Ovary (tissue), 9 donors: ENCODE measurements around the gene KRT73. TPM values are rescaled to one million over a fixed set of nuclear protein-coding genes. Genes with fewer than 3 reads are reported as not detected.
"Not testable (repeated sequence)": the region's sequence is repeated elsewhere in the genome, so short reads cannot be mapped to it uniquely, and the experiment has no call there.

Experiments
- DNase-seq, 5 donors: peaks; one replicate each; pipeline ENCODE4 v3.0.0-alpha.2; 2019 to 2020
- H3K27ac ChIP-seq, 2 donors: fragments of 200-600 bp; one replicate each; pipeline versions ENCODE4 v1.5.1 to v1.8.0; 2019 to 2022
- H3K27me3 ChIP-seq: fragments of 200-600 bp; one replicate; pipeline ENCODE4 v1.8.0; 2022
- H3K36me3 ChIP-seq: fragments of 200-600 bp; sonication (generic); one replicate; pipeline ENCODE4 v1.5.1; 2019
- H3K4me1 ChIP-seq: one replicate; pipeline ENCODE4 v1.8.1; 2013; ENCODE audit warnings: mild to moderate bottlenecking, moderate library complexity; ENCODE audit not compliant: insufficient read depth
- H3K4me3 ChIP-seq: fragments of 200-600 bp; sonication (generic); one replicate; pipeline ENCODE4 v1.5.1; 2017
- H3K9me3 ChIP-seq, 2 donors: fragments of 200-600 bp in 1 of 2; sonication (generic) in 1 of 2; one replicate each; pipeline versions ENCODE4 v1.5.1 to v1.8.1; 2013 to 2019; ENCODE audit warnings: mild to moderate bottlenecking in 1 of 2, moderate library complexity in 1 of 2
- EP300 ChIP-seq: sonication (generic); formaldehyde crosslinking; IDR thresholded peaks from one replicate; pipeline ENCODE4 v1.6.1; 2017; ENCODE audit warnings: antibody characterized with exemption
- POLR2A ChIP-seq: fragments of 450-650 bp; IDR thresholded peaks from one replicate; pipeline ENCODE4 v1.6.1; 2017; ENCODE audit warnings: antibody characterized with exemption, mild to moderate bottlenecking, moderate library complexity
- WGBS, 3 donors: extraction: QIAGEN DNeasy Blood & Tissue Kit in 1 of 3; methylation state at CpG; one replicate each; pipeline versions ENCODE4 v1.1.5 to v1.1.7; 2013 to 2017; 5-methylcytosine and 5-hydroxymethylcytosine counted together
- intact Hi-C, 4 donors: fragments of 100-400 bp; cut with DNase I; formaldehyde crosslinking; loops; one replicate each; pipeline versions ENCODE4 v1.11.0 to v1.15.1; 2022 to 2023
- polyA plus RNA-seq, 2 donors: library from polyadenylated mRNA; stranded (reverse); fragments of 200-250 nt in 1 of 2; fragments of 350-450 nt in 1 of 2; fragmentation: Illumina TruSeq in 1 of 2; extraction: RNeasy Lipid Tissue Mini Kit (QIAGEN cat#74804) in 1 of 2; gene quantifications; one replicate each; pipeline ENCODE4 v1.2.3, GENCODE V29; 2013 to 2014
- total RNA-seq, 7 donors: library from RNA; depleted of rRNA in 2 of 7; stranded (reverse); fragments of >200 nt in 2 of 7; fragmentation: NEBNext Ultra II Directional in 3 of 7; extraction: Animal tissue kit (Norgen Biotek cat#: 25700) in 3 of 7; gene quantifications; one replicate each; pipeline versions ENCODE4 v1.1.0 to v1.2.4, GENCODE V29; 2016 to 2023
- TF ChIP-seq, protein P1 (sequence below), 3 donors: fragments of 450-650 bp in 2 of 3; fragments of 200-600 bp in 1 of 3; IDR thresholded peaks; one replicate each; pipeline versions ENCODE4 v1.5.1 to v1.8.0; 2016 to 2022; ENCODE audit warnings: antibody characterized with exemption in 3 of 3, mild to moderate bottlenecking in 1 of 3
- donor health status: DM: no; HTN: no; CAD: no; lungs with moderate emphysema.
- donor health status: DM: no; HTN: no; CAD: no.
- donor health status: Bipolar disorder and iron deficiency.
- donor health status: DM: yes; HTN: yes; CAD: no.
- donor health status: DM: no; HTN: no; CAD: no.
- donor health status: DM: yes; HTN: yes; CAD: no.

Gene KRT73
- total and polyA plus RNA-seq, 9 donors, result not detected

DNA sequence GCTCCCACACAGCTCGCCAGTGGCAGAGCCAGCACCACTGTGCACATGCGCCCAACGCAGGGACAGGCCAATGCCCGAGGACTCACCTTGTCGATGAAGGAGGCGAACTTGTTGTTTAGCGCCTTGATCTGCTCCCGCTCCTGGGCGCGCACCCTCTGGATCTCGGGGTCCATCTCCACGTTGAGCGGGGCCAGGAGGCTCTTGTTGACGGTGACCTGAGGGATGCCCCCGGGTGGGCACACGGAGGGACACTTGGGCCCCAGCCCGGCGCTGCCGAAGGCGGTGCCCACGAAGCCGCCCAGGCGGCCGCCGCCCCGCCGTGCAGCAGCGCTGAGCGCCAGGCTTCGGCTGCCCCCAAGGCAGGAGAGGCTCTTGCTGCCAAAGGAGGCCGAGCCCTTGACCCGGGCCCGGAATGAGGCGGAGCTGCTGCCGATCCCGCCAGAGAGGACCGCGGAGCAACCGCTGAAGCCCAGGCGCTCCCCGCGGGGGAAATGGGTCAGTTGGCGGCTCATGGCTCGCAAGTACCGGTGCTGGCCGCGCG lies 17.3 kb downstream of the KRT73 start, which contains the start of gene KRT72:
KRT72 (minus strand) TSS at position 523 of the 541 bp plus-strand sequence; CDS start at position 512, 11 bp downstream.
- H3K27ac ChIP-seq, result no peak within 1 kb of the TSS
- no peaks in the 10 kb centered on the region for H3K27me3 ChIP-seq
- TF ChIP-seq POLR2A (no peak), EP300 (no peak)
- TF ChIP-seq, protein P1, sequence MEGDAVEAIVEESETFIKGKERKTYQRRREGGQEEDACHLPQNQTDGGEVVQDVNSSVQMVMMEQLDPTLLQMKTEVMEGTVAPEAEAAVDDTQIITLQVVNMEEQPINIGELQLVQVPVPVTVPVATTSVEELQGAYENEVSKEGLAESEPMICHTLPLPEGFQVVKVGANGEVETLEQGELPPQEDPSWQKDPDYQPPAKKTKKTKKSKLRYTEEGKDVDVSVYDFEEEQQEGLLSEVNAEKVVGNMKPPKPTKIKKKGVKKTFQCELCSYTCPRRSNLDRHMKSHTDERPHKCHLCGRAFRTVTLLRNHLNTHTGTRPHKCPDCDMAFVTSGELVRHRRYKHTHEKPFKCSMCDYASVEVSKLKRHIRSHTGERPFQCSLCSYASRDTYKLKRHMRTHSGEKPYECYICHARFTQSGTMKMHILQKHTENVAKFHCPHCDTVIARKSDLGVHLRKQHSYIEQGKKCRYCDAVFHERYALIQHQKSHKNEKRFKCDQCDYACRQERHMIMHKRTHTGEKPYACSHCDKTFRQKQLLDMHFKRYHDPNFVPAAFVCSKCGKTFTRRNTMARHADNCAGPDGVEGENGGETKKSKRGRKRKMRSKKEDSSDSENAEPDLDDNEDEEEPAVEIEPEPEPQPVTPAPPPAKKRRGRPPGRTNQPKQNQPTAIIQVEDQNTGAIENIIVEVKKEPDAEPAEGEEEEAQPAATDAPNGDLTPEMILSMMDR (IDR thresholded peaks at IDR 0.05), result no peak
- 20 to 27% (median 20%) methylated on average over 42 to 48 of the region's 48 CpGs for WGBS, 3 donors
- no peaks in the 10 kb centered on the region for H3K4me1 ChIP-seq
- intact Hi-C loops, result no loop called here
- no peaks in the 10 kb centered on the region for H3K36me3 ChIP-seq
- no peak for DNase-seq
- H3K4me3 ChIP-seq, result no peak within 1 kb of the TSS
- peaks cover 0 to 7% of the 10 kb centered on the region in 2 donors for H3K9me3 ChIP-seq

DNA sequence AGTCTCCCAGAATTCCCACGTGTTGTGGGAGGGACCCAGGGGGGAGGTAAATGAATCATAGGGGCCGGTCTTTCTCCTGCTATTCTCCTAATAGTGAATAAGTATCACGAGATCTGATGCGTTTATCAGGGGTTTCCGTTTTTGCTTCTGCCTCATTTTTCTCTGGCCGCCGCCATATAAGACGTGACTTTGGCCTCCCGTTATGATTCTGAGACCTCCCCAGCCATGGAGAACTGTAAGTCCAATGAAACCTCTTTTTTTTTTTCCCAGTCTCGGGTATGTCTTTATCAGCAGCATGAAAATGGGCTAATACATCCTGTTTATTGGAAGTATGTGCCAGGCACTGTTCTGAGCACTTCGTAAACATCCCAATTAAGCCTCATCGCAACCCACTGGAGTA lies 17.9 kb downstream of the KRT73 start:
- no peaks in the 10 kb centered on the region for H3K36me3 ChIP-seq
- H3K27me3 ChIP-seq, result no peaks in the 10 kb centered on the region
- no peak overlapping the region for H3K4me3 ChIP-seq
- WGBS, 3 donors, result 80 to 87% (median 84%) methylated on average over 12 of the region's 12 CpGs
- H3K9me3 ChIP-seq, result peaks cover 0 to 7% of the 10 kb centered on the region in 2 donors
- intact Hi-C loops, result no loop called here
- TF ChIP-seq, protein P1 (IDR thresholded peaks at IDR 0.05), result no peak
- TF ChIP-seq EP300 (no peak), POLR2A (no peak)
- DNase-seq, result no peak
- no peak overlapping the region for H3K27ac ChIP-seq
- no peaks in the 10 kb centered on the region for H3K4me1 ChIP-seq

DNA sequence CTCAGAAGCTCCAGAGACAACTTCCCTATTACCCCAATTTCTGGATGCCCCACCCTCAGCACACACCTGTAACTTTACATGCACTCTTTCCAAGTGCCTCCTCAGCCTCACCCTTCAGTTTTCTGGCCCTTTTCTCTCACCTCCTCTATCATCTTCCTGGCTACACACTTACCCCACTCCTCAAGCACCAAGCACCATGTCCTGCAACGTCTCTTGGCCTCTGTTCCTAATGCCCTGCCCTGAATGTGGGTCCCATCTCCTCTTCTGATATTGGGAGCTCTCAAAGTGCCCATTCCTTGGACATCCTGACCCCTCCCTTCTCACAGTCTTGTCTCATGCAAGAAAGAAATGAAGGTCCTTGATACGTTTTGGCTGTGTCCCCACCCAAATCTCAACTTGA lies 18.3 kb downstream of the KRT73 start:
- Histone ChIP-seq H3K4me1 (no peaks in the 10 kb centered on the region), H3K27me3 (no peaks in the 10 kb centered on the region), H3K4me3 (no peak overlapping the region), H3K9me3 (peaks cover 0 to 7% of the 10 kb centered on the region in 2 donors), H3K27ac (no peak overlapping the region), H3K36me3 (no peaks in the 10 kb centered on the region)
- intact Hi-C loops, result no loop called here
- DNase-seq, result no peak
- TF ChIP-seq EP300 (no peak), POLR2A (no peak)
- TF ChIP-seq, protein P1 (IDR thresholded peaks at IDR 0.05), result no peak
- 47 to 56% (median 48%) methylated on average over 2 of the region's 2 CpGs for WGBS, 3 donors

DNA sequence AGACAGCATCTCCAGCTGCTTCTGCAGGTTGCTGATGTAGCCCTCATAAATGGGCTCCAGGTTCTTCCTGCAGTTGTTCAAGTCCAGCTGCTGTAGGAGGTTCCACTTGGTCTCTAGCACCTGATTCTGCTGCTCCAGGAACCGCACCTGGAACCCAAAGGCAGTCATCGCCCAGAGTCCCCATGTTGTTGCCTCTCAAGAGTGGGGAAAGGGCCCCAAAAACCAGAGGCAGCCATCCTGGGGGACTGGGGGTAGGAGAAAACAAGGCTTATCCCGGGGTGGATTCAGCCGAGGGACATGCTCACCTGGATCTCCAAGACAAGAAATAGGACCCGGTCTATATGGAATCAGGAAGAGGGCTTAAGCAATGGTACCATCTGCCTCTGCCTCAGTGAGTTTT lies 19.4 kb downstream of the KRT73 start:
- TF ChIP-seq, protein P1 (IDR thresholded peaks at IDR 0.05), result no peak
- TF ChIP-seq EP300 (no peak), POLR2A (no peak)
- Histone ChIP-seq H3K36me3 (no peaks in the 10 kb centered on the region), H3K27me3 (no peaks in the 10 kb centered on the region), H3K9me3 (peaks cover 0 to 7% of the 10 kb centered on the region in 2 donors), H3K27ac (no peak overlapping the region), H3K4me3 (no peak overlapping the region), H3K4me1 (no peaks in the 10 kb centered on the region)
- intact Hi-C loops, result no loop called here
- WGBS, 3 donors, result 87% methylated on average over 5 of the region's 5 CpGs
- no peak for DNase-seq

DNA sequence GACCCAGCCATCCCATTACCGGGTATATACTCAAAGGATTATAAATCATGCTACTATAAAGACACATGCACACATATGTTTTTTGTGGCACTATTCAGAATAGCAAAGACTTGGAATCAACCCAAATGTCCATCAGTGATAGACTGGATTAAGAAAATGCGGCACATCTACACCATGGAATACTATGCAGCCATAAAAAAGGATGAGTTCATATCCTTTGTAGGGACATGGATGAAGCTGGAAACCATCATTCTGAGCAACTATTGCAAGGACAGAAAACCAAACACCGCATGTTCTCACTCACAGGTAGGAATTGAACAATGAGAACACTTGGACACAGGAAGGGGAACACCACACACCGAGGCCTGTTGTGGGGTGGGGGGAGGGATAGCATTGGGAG lies 24.1 kb downstream of the KRT73 start:
- H3K9me3 ChIP-seq, H3K27ac ChIP-seq, H3K36me3 ChIP-seq, H3K4me3 ChIP-seq, H3K27me3 ChIP-seq, H3K4me1 ChIP-seq, intact Hi-C loops, DNase-seq: not testable (repeated sequence)
- WGBS, 3 donors, result 82 to 90% (median 85%) methylated on average over 4 of the region's 4 CpGs
